Tibial nerve (tissue), 4 donors: ENCODE results near the gene FBXW11. TPM values are rescaled to one million over a fixed set of nuclear protein-coding genes. Genes with fewer than 3 reads are reported as not detected.

ENCODE experiments used
- DNase-seq, 2 donors: peaks; one replicate each; pipeline ENCODE4 v3.0.0-alpha.2; 2019; ENCODE audit warnings: low spot score in 2 of 2
- H3K27ac ChIP-seq, 4 donors: fragments of 200-600 bp; sonication (generic) in 3 of 4; one replicate each; pipeline ENCODE4 v1.5.1; 2017 to 2019; ENCODE audit warnings: mild to moderate bottlenecking in 1 of 4
- H3K27me3 ChIP-seq, 2 donors: fragments of 200-600 bp; sonication (generic) in 1 of 2; one replicate each; pipeline versions ENCODE4 v1.5.1 to v1.6.0; 2017 to 2019
- H3K36me3 ChIP-seq, 3 donors: fragments of 200-600 bp; sonication (generic); one replicate each; pipeline ENCODE4 v1.5.1; 2018 to 2019
- H3K4me1 ChIP-seq, 4 donors: fragments of 200-600 bp; sonication (generic) in 3 of 4; one replicate each; pipeline ENCODE4 v1.5.1; 2017 to 2019
- H3K4me3 ChIP-seq, 4 donors: fragments of 200-600 bp; sonication (generic) in 3 of 4; one replicate each; pipeline ENCODE4 v1.5.1; 2017 to 2019; ENCODE audit warnings: mild to moderate bottlenecking in 1 of 4, moderate library complexity in 1 of 4
- H3K9me3 ChIP-seq, 4 donors: fragments of 200-600 bp; sonication (generic) in 3 of 4; one replicate each; pipeline ENCODE4 v1.5.1; 2017 to 2019
- EP300 ChIP-seq, 2 donors: sonication (generic); formaldehyde crosslinking; IDR thresholded peaks; one replicate each; pipeline ENCODE4 v1.6.1; 2017; ENCODE audit warnings: antibody characterized with exemption in 2 of 2, mild to moderate bottlenecking in 1 of 2
- POLR2A ChIP-seq, 2 donors: fragments of 450-650 bp; IDR thresholded peaks; one replicate each; pipeline ENCODE4 v1.6.1; 2017; ENCODE audit warnings: antibody characterized with exemption in 2 of 2, mild to moderate bottlenecking in 2 of 2, moderate library complexity in 2 of 2
- WGBS, 2 donors: methylation state at CpG; one replicate each; pipeline ENCODE4 v1.1.5; 2018; 5-methylcytosine and 5-hydroxymethylcytosine counted together
- total RNA-seq, 4 donors: library from RNA; depleted of rRNA; stranded (reverse); fragments of >200 nt; gene quantifications; one replicate each; pipeline ENCODE4 v1.1.0, GENCODE V29; 2016
- TF ChIP-seq, protein P1 (sequence below), 5 experiments: fragments of 200-600 bp in 3 of 5; fragments of 450-650 bp in 2 of 5; sonication (generic) in 3 of 5; IDR thresholded peaks; one replicate each; pipeline ENCODE4 v1.5.1; 2016 to 2019; ENCODE audit warnings: antibody characterized with exemption in 5 of 5, mild to moderate bottlenecking in 3 of 5, moderate library complexity in 2 of 5

FBXW11 gene
- total RNA-seq, 4 donors from 2014 or later, result 49.2 to 96.4 (median 73.4) TPM

DNA sequence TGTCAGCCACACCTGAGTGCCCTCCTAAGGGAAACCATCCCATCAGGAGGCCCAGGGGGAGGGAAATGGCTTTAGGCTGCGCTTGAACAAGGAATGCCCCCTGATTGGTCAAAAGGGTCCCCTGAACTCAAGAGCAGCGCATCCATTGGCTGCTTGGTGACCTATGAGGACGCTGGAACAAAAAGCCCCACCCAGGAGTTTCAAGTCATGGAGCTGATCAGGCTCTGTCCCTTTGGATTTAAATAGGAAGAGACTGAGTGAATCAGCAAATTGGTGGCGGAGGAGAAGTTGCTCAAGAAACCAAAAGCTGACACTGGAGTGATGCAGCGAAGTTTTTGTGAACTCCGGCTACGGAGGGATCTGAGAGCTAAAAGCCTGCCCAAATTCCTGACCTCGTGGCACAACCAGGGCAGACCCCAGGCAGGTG is 154.2 kb downstream of the FBXW11 start:
- 86 to 87% methylated on average over 8 of the region's 8 CpGs for WGBS, 2 donors
- peaks cover 0 to 9% (median 0%) of the 10 kb centered on the region in 4 donors for H3K4me1 ChIP-seq
- TF ChIP-seq, protein P1, sequence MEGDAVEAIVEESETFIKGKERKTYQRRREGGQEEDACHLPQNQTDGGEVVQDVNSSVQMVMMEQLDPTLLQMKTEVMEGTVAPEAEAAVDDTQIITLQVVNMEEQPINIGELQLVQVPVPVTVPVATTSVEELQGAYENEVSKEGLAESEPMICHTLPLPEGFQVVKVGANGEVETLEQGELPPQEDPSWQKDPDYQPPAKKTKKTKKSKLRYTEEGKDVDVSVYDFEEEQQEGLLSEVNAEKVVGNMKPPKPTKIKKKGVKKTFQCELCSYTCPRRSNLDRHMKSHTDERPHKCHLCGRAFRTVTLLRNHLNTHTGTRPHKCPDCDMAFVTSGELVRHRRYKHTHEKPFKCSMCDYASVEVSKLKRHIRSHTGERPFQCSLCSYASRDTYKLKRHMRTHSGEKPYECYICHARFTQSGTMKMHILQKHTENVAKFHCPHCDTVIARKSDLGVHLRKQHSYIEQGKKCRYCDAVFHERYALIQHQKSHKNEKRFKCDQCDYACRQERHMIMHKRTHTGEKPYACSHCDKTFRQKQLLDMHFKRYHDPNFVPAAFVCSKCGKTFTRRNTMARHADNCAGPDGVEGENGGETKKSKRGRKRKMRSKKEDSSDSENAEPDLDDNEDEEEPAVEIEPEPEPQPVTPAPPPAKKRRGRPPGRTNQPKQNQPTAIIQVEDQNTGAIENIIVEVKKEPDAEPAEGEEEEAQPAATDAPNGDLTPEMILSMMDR (IDR thresholded peaks at IDR 0.05), result no peak
- TF ChIP-seq EP300 (IDR thresholded peaks at IDR 0.05), result no peak
- no peak for TF ChIP-seq POLR2A (IDR thresholded peaks at IDR 0.05)

DNA sequence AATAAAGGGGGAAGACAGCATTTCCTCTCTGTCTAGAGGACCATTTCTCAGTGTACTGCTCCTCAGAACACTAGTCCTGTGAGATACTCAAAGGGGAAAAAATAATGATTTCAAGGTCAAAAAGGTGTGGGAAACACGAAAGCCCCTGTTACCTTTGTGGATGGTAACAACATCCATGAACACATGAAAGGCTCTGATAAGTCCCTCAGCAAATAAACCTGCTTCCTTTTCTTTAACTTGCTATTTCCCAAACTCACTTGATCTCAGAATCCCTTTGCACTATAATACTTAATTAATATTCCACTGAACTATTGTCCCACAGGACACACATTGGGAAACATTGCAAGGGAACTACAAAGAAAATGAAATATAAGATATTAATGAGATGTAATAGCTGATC is 155.2 kb downstream of the FBXW11 start:
- 75 to 92% methylated on average over 1 of the region's 1 CpG for WGBS, 2 donors

More for the DNA sequence above, 154.2 kb downstream of the FBXW11 start:
- Histone ChIP-seq H3K9me3 (no peaks in the 10 kb centered on the region), H3K4me3 (no peak overlapping the region), H3K27ac (no peak overlapping the region), H3K27me3 (no peaks in the 10 kb centered on the region), H3K36me3 (peaks cover 0 to 15% (median 0%) of the 10 kb centered on the region in 3 donors)
- DNase-seq, result no peak

DNA sequence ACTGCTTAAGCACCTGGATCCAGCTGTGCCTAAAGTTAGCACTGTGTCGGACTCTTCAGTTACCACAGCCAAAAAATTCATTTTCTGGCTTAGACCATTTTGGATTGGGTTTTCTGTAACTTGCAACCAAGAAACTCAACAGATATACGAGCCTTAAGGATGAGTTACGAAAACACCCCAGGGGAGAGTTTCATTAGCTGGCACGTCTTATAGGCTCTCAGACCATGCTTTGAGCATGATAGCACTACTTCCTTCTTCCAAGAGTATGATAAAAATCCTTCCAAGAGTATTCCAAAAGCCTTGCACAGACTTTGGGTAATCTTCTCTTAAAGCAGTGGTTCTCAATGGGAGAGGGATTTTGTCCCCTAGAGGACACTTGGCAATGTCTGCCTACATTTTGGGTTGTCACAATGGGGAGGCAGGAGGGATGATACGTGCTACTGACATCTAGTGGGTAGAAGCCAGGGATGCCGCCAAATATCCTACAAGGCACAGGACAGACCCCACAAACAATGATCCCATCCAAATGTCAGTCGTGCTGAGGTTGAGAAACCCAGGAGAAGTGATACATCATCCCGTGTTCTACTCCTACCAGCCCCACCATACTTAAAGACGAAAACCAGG is 156.0 kb downstream of the FBXW11 start:
- Histone ChIP-seq H3K4me1 (peaks cover 0 to 9% (median 0%) of the 10 kb centered on the region in 4 donors), H3K36me3 (peaks cover 0 to 7% (median 0%) of the 10 kb centered on the region in 3 donors), H3K27ac (peak overlapping the region in 1 of 4 donors; percentile 26), H3K27me3 (no peaks in the 10 kb centered on the region), H3K4me3 (no peak overlapping the region), H3K9me3 (no peaks in the 10 kb centered on the region)
- peak in 1 of 2 donors; percentile 27 for TF ChIP-seq EP300 (IDR thresholded peaks at IDR 0.05)
- TF ChIP-seq, protein P1 (IDR thresholded peaks at IDR 0.05), result no peak
- DNase-seq, result peak in 1 of 2 donors; percentile 41
- WGBS, 2 donors, result 71% methylated on average over 9 of the region's 9 CpGs

More for the DNA sequence above, 155.2 kb downstream of the FBXW11 start:
- peaks cover 0 to 9% (median 0%) of the 10 kb centered on the region in 4 donors for H3K4me1 ChIP-seq
- no peak for DNase-seq
- no peak overlapping the region for H3K4me3 ChIP-seq
- H3K9me3 ChIP-seq, result no peaks in the 10 kb centered on the region
- H3K27me3 ChIP-seq, result no peaks in the 10 kb centered on the region
- no peak overlapping the region for H3K27ac ChIP-seq
- peaks cover 0 to 7% (median 0%) of the 10 kb centered on the region in 3 donors for H3K36me3 ChIP-seq
- TF ChIP-seq, protein P1 (IDR thresholded peaks at IDR 0.05), result no peak
- TF ChIP-seq POLR2A (IDR thresholded peaks at IDR 0.05) (no peak), EP300 (IDR thresholded peaks at IDR 0.05) (no peak)

DNA sequence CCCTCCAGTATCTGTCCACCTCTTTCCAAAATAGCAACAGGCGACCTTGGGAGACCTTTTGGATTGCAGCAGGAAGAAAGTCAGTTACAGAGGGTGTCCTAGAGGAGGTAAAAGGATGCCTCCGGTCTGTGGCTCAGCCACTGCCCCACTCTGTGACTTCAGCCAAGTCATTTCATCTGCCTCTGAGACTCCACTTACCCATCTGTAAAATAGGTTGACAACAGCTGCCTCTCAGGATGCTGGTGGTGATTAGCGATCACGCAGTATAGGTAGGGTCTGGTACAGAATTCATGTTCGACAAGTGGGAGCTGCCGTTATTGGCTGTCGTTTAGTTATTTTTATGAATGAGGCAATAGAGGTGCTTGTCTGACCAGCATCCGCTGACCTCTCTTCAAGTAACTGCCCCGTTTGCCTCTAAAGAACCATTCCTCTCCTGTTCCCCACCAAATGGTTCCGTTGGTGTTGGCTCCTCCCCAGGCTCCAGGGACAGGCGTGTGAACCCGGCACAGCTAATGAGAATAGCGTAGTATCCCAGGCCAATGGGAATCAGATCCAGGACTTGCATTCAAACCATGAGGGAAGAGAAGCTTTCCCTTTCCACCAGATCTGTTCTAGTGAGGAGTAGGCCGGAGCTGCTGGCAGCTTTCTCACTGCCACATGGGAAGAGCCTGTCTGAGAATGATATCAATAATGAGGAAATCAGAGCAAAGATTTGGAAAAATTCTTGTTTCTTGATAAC is 156.7 kb downstream of the FBXW11 start:
- no peaks in the 10 kb centered on the region for H3K9me3 ChIP-seq
- no peak overlapping the region for H3K4me3 ChIP-seq
- DNase-seq, result no peak
- whole genome bisulfite sequencing, 2 donors, result 86 to 87% methylated on average over 14 of the region's 14 CpGs
- peaks cover 0 to 9% (median 0%) of the 10 kb centered on the region in 4 donors for H3K4me1 ChIP-seq
- peaks cover 0 to 12% (median 0%) of the 10 kb centered on the region in 3 donors for H3K36me3 ChIP-seq
- no peaks in the 10 kb centered on the region for H3K27me3 ChIP-seq
- peak overlapping the region in 1 of 4 donors; percentile 26 for H3K27ac ChIP-seq
- TF ChIP-seq, protein P1 (IDR thresholded peaks at IDR 0.05), result no peak
- TF ChIP-seq POLR2A (IDR thresholded peaks at IDR 0.05) (no peak), EP300 (IDR thresholded peaks at IDR 0.05) (no peak)
